PC-9 (cell line): ENCODE data around the gene PCDHGA1. TPM values are rescaled to one million over a fixed set of nuclear protein-coding genes. Genes with fewer than 3 reads are reported as not detected.

Experiments used
- Bru-seq: library from RNA; stranded (reverse); fragments of 400-500 nt; gene quantifications from one replicate; lab custom pipeline; 2021; lab: Mats Ljungman, UMichigan
- BruChase-seq, 2 experiments: library from RNA; stranded (reverse); fragments of 400-500 nt; gene quantifications; one replicate each; lab custom pipeline; 2021; lab: Mats Ljungman, UMichigan
- BruUV-seq: library from RNA; stranded (reverse); fragments of 400-500 nt; replicated peaks from 2 replicates; lab custom pipeline; 2021; lab: Mats Ljungman, UMichigan
- CTCF ChIA-PET: fragments of 300-600 bp; sonication (Branson Sonifier 250); formaldehyde crosslinking; loops from one replicate; lab custom pipeline; 2022; ENCODE audit warnings: antibody characterized with exemption; lab: Charles Lee
- POLR2A ChIA-PET: fragments of 300-600 bp; sonication (Branson Sonifier 250); formaldehyde crosslinking; loops from one replicate; lab custom pipeline; 2022; ENCODE audit warnings: antibody characterized with exemption; ENCODE audit not compliant: unreplicated experiment; lab: Charles Lee
- DNase-seq, 2 experiments: peaks; one replicate each; pipeline versions ENCODE4 v3.0.0 to v3.0.0-alpha.2; 2015 to 2022; ENCODE audit warnings: mixed read lengths in 1 of 2
- H2AFZ ChIP-seq: fragments of 200-600 bp; sonication (generic); 2 replicates; pipeline ENCODE4 v1.8.1; 2017; ENCODE audit warnings: antibody characterized with exemption
- H3F3A ChIP-seq: fragments of 200-600 bp; sonication (generic); 2 replicates; pipeline ENCODE4 v1.8.1; 2017; ENCODE audit warnings: antibody characterized with exemption, mild to moderate bottlenecking, low read depth; ENCODE audit not compliant: insufficient read depth
- H3K27ac ChIP-seq: fragments of 200-600 bp; sonication (generic); 2 replicates; pipeline ENCODE4 v1.6.1; 2016; ENCODE audit warnings: mixed run types
- H3K27me3 ChIP-seq: fragments of 200-600 bp; sonication (generic); 2 replicates; pipeline ENCODE4 v1.6.1; 2016; ENCODE audit warnings: low read depth, mixed run types; ENCODE audit not compliant: insufficient read depth
- H3K36me3 ChIP-seq: fragments of 200-600 bp; sonication (generic); 2 replicates; pipeline ENCODE4 v1.6.1; 2016; ENCODE audit warnings: low read depth, mixed run types
- H3K4me1 ChIP-seq: fragments of 200-600 bp; sonication (generic); replicated peaks from 2 replicates; pipeline ENCODE4 v1.6.1; 2016; ENCODE audit warnings: mixed run types; ENCODE audit not compliant: insufficient read depth
- H3K4me2 ChIP-seq: fragments of 200-600 bp; sonication (generic); 2 replicates; pipeline ENCODE4 v1.6.1; 2017; ENCODE audit warnings: mixed run types
- H3K4me3 ChIP-seq: fragments of 200-600 bp; sonication (generic); 2 replicates; pipeline ENCODE4 v1.6.1; 2016; ENCODE audit warnings: mixed run types
- H3K79me2 ChIP-seq: fragments of 200-600 bp; sonication (generic); 2 replicates; pipeline ENCODE4 v1.6.1; 2017; ENCODE audit warnings: low read depth, mixed run types
- H3K9me2 ChIP-seq: fragments of 200-600 bp; sonication (generic); 2 replicates; pipeline ENCODE4 v1.8.1; 2017; ENCODE audit warnings: mild to moderate bottlenecking; ENCODE audit not compliant: insufficient read depth
- H3K9me3 ChIP-seq: fragments of 200-600 bp; sonication (generic); 2 replicates; pipeline ENCODE4 v1.8.1; 2016; ENCODE audit warnings: low read depth; ENCODE audit not compliant: insufficient read depth
- H4K20me1 ChIP-seq: fragments of 200-600 bp; sonication (generic); 2 replicates; pipeline ENCODE4 v1.8.1; 2017; ENCODE audit not compliant: insufficient read depth
- CTCF ChIP-seq: fragments of 200-600 bp; sonication (generic); conservative IDR thresholded peaks from 2 replicates; pipeline ENCODE4 v1.6.1; 2017; ENCODE audit warnings: mixed run types, antibody characterized with exemption, mild to moderate bottlenecking, moderate library complexity
- EZH2 ChIP-seq: fragments of 200-600 bp; sonication (generic); IDR thresholded peaks from 2 replicates; pipeline ENCODE4 v1.8.0; 2017; ENCODE audit warnings: antibody characterized with exemption, low read depth
- intact Hi-C: fragments of 100-400 bp; cut with micrococcal nuclease; formaldehyde crosslinking; loops from one replicate; pipeline ENCODE4 v1.10.0; 2022; ENCODE audit not compliant: unreplicated experiment
- long read RNA-seq: library from polyadenylated mRNA; stranded (forward); transcript quantifications from one replicate; pipeline ENCODE4 v2.0.0, GENCODE V29; 2022
- total RNA-seq: library from RNA; stranded (reverse); gene quantifications from 2 replicates; pipeline ENCODE4 v1.2.3, GENCODE V29; 2021

PCDHGA1 gene
- total RNA-seq = 0.07 TPM in 1 of 2 replicates, not detected in the other
- Bru-seq, nascent RNA = percentile 15 among the genes with signal in this experiment
- percentile 7 among the genes with signal in this experiment for BruChase-seq, experiment 1, labeled RNA remaining after a 2-hour chase
- percentile 17 among the genes with signal in this experiment for BruChase-seq, experiment 2, labeled RNA remaining after a 6-hour chase
- long read RNA-seq = 0 reads

- H4K20me1 ChIP-seq = no peaks in the 10 kb centered on the region
- no peaks in the 10 kb centered on the region for H3F3A ChIP-seq
- H3K79me2 ChIP-seq = no peaks in the 10 kb centered on the region
- 0 out of 2 replicates have a peak within 1 kb of the TSS, but pooled peaks have one; percentile 15 for H2AFZ ChIP-seq
- BruUV-seq = no TSS peak
- no peak within 1 kb of the TSS for H3K27ac ChIP-seq
- DNase-seq = peak in 1 of 2 experiments; percentile 35
- no peak within 1 kb of the TSS; the same call in 1 of the 2 replicates for H3K4me3 ChIP-seq
- peak within 1 kb of the TSS; percentile 51 for H3K4me2 ChIP-seq
- ChIA-PET POLR2A (interaction anchor here (0.7 kb wide), 1 partner anchor 9 kb away, joined by 3 read pairs; no protein-coding TSS in a partner anchor), CTCF (interaction anchor here (0.6 to 1.2 kb wide), 7 partner anchors 10 to 245 kb away, joined by 3 to 6 read pairs (median 3); partner anchors contain the start of genes PCDHGB3 and TAF7)
- no peaks in the 10 kb centered on the region for H3K36me3 ChIP-seq
- no peaks in the 10 kb centered on the region; the same call in 1 of the 2 replicates for H3K27me3 ChIP-seq
- 0 out of 2 replicates have a peak, but pooled peaks cover 5% of the 10 kb centered on the region for H3K4me1 ChIP-seq
- no peaks in the 10 kb centered on the region for H3K9me3 ChIP-seq
- intact Hi-C loops = no loop called here
- TF ChIP-seq CTCF (peak; percentile 66; the same call in 1 of the 2 replicates), EZH2 (no peak)
- H3K9me2 ChIP-seq = no peaks in the 10 kb centered on the region
Observed at GRCh38 chr5:141330299-141331080, at the start of gene PCDHGA1. Gene PCDHGA1 (plus strand): TSS chr5:141330514.

GRCh38 chr5:141298376-141298775 is 31.9 kb upstream of the PCDHGA1 start:
- no peak overlapping the region for H3K4me3 ChIP-seq
- H3K79me2 ChIP-seq = no peaks in the 10 kb centered on the region
- H3K9me2 ChIP-seq = no peaks in the 10 kb centered on the region
- H3K36me3 ChIP-seq = no peaks in the 10 kb centered on the region
- H3K27ac ChIP-seq = no peak overlapping the region
- TF ChIP-seq CTCF (no peak), EZH2 (no peak)
- H3K4me2 ChIP-seq = no peak overlapping the region
- CTCF ChIA-PET = no interaction called here
- H2AFZ ChIP-seq = no peak overlapping the region
- H3K4me1 ChIP-seq = no peaks in the 10 kb centered on the region
- POLR2A ChIA-PET = no interaction called here
- no peaks in the 10 kb centered on the region for H3K27me3 ChIP-seq
- DNase-seq = no peak
- no TSS peak for BruUV-seq
- no peaks in the 10 kb centered on the region for H3F3A ChIP-seq
- no peaks in the 10 kb centered on the region for H3K9me3 ChIP-seq
- intact Hi-C loops = no loop called here
- no peaks in the 10 kb centered on the region for H4K20me1 ChIP-seq

- no peak within 1 kb of the TSS for H3K4me3 ChIP-seq
- no peaks in the 10 kb centered on the region for H3K36me3 ChIP-seq
- no peak for DNase-seq
- intact Hi-C loops = no loop called here
- no peaks in the 10 kb centered on the region for H3K9me2 ChIP-seq
- CTCF ChIA-PET = no interaction called here
- H3K27me3 ChIP-seq = no peaks in the 10 kb centered on the region
- no peaks in the 10 kb centered on the region for H4K20me1 ChIP-seq
- H3K79me2 ChIP-seq = no peaks in the 10 kb centered on the region
- no peaks in the 10 kb centered on the region; the same call in 1 of the 2 replicates for H3K9me3 ChIP-seq
- TF ChIP-seq EZH2 = no peak
- TF ChIP-seq CTCF = no peak
- no peaks in the 10 kb centered on the region for H3F3A ChIP-seq
- no peak within 1 kb of the TSS for H3K4me2 ChIP-seq
- no peak within 1 kb of the TSS for H3K27ac ChIP-seq
- no TSS peak for BruUV-seq
- no peaks in the 10 kb centered on the region for H3K4me1 ChIP-seq
- H2AFZ ChIP-seq = no peak within 1 kb of the TSS
- POLR2A ChIA-PET = no interaction called here
Observed at GRCh38 chr5:141303756-141304155, 26.6 kb upstream of the PCDHGA1 start, which contains the start of gene SLC25A2. Gene SLC25A2 (minus strand): TSS chr5:141304049. CDS start chr5:141303865, 184 bp downstream.
